ENCODE data around the gene INPP4B.

The INPP4B gene

GRCh38 chr4:142419712-142420111, 426.4 kb downstream of the INPP4B start:
- TF ChIP-seq CTCF (IDR thresholded peaks at IDR 0.05; ENCODE audit: extremely low read depth, missing control alignments): no peak
- no peak for DNase-seq (ENCODE audit: low spot score)

GRCh38 chr4:142418697-142419096, 427.4 kb downstream of the INPP4B start:
- DNase-seq (ENCODE audit: low spot score): no peak
- TF ChIP-seq CTCF (IDR thresholded peaks at IDR 0.05; ENCODE audit: extremely low read depth, missing control alignments): no peak

GRCh38 chr4:142416711-142417275, 429.3 kb downstream of the INPP4B start:
- no peak for DNase-seq (ENCODE audit: low spot score)
- no peak for TF ChIP-seq CTCF (IDR thresholded peaks at IDR 0.05; ENCODE audit: extremely low read depth, missing control alignments)

- TF ChIP-seq CTCF (IDR thresholded peaks at IDR 0.05; ENCODE audit: extremely low read depth, missing control alignments): no peak
- no peak for DNase-seq (ENCODE audit: low spot score)
Observed at GRCh38 chr4:142416121-142416520, 430.0 kb downstream of the INPP4B start.

GRCh38 chr4:142414366-142414990, 431.6 kb downstream of the INPP4B start:
- no peak for DNase-seq (ENCODE audit: low spot score)
- no peak for TF ChIP-seq CTCF (IDR thresholded peaks at IDR 0.05; ENCODE audit: extremely low read depth, missing control alignments)

GRCh38 chr4:142413485-142413884, 432.6 kb downstream of the INPP4B start:
- DNase-seq (ENCODE audit: low spot score): no peak
- no peak for TF ChIP-seq CTCF (IDR thresholded peaks at IDR 0.05; ENCODE audit: extremely low read depth, missing control alignments)

GRCh38 chr4:142411993-142412392, 434.1 kb downstream of the INPP4B start:
- no peak for DNase-seq (ENCODE audit: low spot score)
- TF ChIP-seq CTCF (IDR thresholded peaks at IDR 0.05; ENCODE audit: extremely low read depth, missing control alignments): no peak

Data from GM20000 (cell line).